H1 (cell line): ENCODE data around the gene GPR42. TPM values are rescaled to one million over a fixed set of nuclear protein-coding genes. Genes with fewer than 3 reads are reported as not detected.

Experiments
- CTCF ChIA-PET: fragments of 300-600 bp; sonication (Branson Sonifier 250); formaldehyde crosslinking; loops from one replicate; lab custom pipeline; 2021; ENCODE audit not compliant: partially characterized antibody; lab: Charles Lee
- POLR2A ChIA-PET: fragments of 300-600 bp; sonication (Branson Sonifier 250); formaldehyde crosslinking; loops from one replicate; lab custom pipeline; 2021; ENCODE audit warnings: inconsistent platforms; ENCODE audit not compliant: partially characterized antibody; lab: Charles Lee
- DNase-seq, 2 experiments: peaks; one replicate each; pipeline versions ENCODE4 v3.0.0 to v3.0.0-alpha.2; 2010 to 2022; ENCODE audit warnings: low spot score in 2 of 2, low read depth in 1 of 2, mixed read lengths in 1 of 2
- FAIRE-seq: peaks from 2 replicates; lab custom pipeline; 2011; peaks lifted over from hg19 to GRCh38; lab: Jason Lieb, UNC
- H2AFZ ChIP-seq: 2 replicates; pipeline ENCODE4 v1.8.1; 2012; ENCODE audit warnings: low read length, inconsistent platforms
- H2AK5ac ChIP-seq: 2 replicates; pipeline ENCODE4 v1.6.1; 2013; ENCODE audit warnings: low read depth, low read length
- H2BK120ac ChIP-seq: replicated peaks from 2 replicates; pipeline ENCODE3; 2013; ENCODE audit warnings: low read depth, low read length, inconsistent platforms
- H2BK12ac ChIP-seq: 2 replicates; pipeline ENCODE4 v1.6.1; 2013; ENCODE audit warnings: low read depth, low read length
- H2BK15ac ChIP-seq: 2 replicates; pipeline ENCODE4 v1.6.1; 2013; ENCODE audit warnings: low read length
- H2BK20ac ChIP-seq: 2 replicates; pipeline ENCODE4 v1.6.1; 2013; ENCODE audit warnings: low read length
- H2BK5ac ChIP-seq: 2 replicates; pipeline ENCODE4 v1.6.1; 2013; ENCODE audit warnings: low read depth, low read length
- H3K14ac ChIP-seq: 2 replicates; pipeline ENCODE4 v1.6.1; 2013; ENCODE audit warnings: inconsistent platforms; ENCODE audit not compliant: insufficient read length
- H3K18ac ChIP-seq: 2 replicates; pipeline ENCODE4 v1.6.1; 2013; ENCODE audit warnings: low read length; ENCODE audit errors: extremely low read depth
- H3K23ac ChIP-seq: 2 replicates; pipeline ENCODE4 v1.6.1; 2013; ENCODE audit warnings: inconsistent platforms; ENCODE audit not compliant: insufficient read length
- H3K23me2 ChIP-seq: 2 replicates; pipeline ENCODE4 v1.6.1; 2013; ENCODE audit warnings: low read depth, low read length
- H3K27ac ChIP-seq: 2 replicates; pipeline ENCODE4 v1.6.1; 2011; ENCODE audit warnings: low read depth, low read length, inconsistent platforms
- H3K27me3 ChIP-seq, 4 experiments: replicated peaks in 1 of 4; 1 replicate in 1 of 4; 2 replicates in 3 of 4; pipeline versions ENCODE4 v1.6.1 to v1.8.1; 2011 to 2013; ENCODE audit warnings: low read length in 3 of 4, mild to moderate bottlenecking in 3 of 4, inconsistent platforms in 2 of 4, mixed read lengths in 2 of 4, moderate library complexity in 1 of 4; ENCODE audit not compliant: control insufficient read depth in 3 of 4, insufficient read depth in 3 of 4; ENCODE audit errors: extremely low read depth in 1 of 4
- H3K36me3 ChIP-seq, 4 experiments: 2 replicates each; pipeline versions ENCODE4 v1.6.1 to v1.8.1; 2011 to 2013; ENCODE audit warnings: mild to moderate bottlenecking in 4 of 4, low read length in 3 of 4, moderate library complexity in 2 of 4, control low read depth in 1 of 4, inconsistent platforms in 1 of 4; ENCODE audit not compliant: insufficient read depth in 4 of 4, control insufficient read depth in 2 of 4
- H3K4ac ChIP-seq: replicated peaks from 2 replicates; pipeline ENCODE3; 2013; ENCODE audit warnings: low read length, low read depth, mixed read lengths, inconsistent platforms; ENCODE audit not compliant: insufficient read length
- H3K4me1 ChIP-seq, 4 experiments: replicated peaks in 1 of 4; 1 replicate in 1 of 4; 2 replicates in 3 of 4; pipeline versions ENCODE4 v1.6.1 to v1.8.1; 2011 to 2013; ENCODE audit warnings: low read length in 3 of 4, inconsistent platforms in 2 of 4, mixed read lengths in 1 of 4; ENCODE audit not compliant: insufficient read depth in 4 of 4, control insufficient read depth in 3 of 4
- H3K4me2 ChIP-seq, 2 experiments: 2 replicates each; pipeline versions ENCODE4 v1.6.1 to v1.8.1; 2011 to 2013; ENCODE audit warnings: low read depth in 2 of 2, low read length in 2 of 2, control low read depth in 1 of 2, inconsistent platforms in 1 of 2, mild to moderate bottlenecking in 1 of 2; ENCODE audit not compliant: insufficient read depth in 1 of 2
- H3K4me3 ChIP-seq, 4 experiments: fragments of 200-600, 300-600 bp in 1 of 4; sonication (generic), shearing (Covaris generic), sonication (Bioruptor Twin) in 1 of 4; 2 replicates each; pipeline versions ENCODE4 v1.5.1 to v1.8.1; 2011 to 2016; ENCODE audit warnings: low read length in 4 of 4, low read depth in 3 of 4, control low read depth in 2 of 4, inconsistent platforms in 2 of 4, mild to moderate bottlenecking in 2 of 4, mixed read lengths in 1 of 4, moderate library complexity in 1 of 4; ENCODE audit not compliant: insufficient read depth in 2 of 4; ENCODE audit errors: extremely low read depth in 1 of 4
- H3K56ac ChIP-seq: replicated peaks from 2 replicates; pipeline ENCODE3; 2013; ENCODE audit warnings: low read depth, mild to moderate bottlenecking, mixed read lengths, low read length, inconsistent platforms; ENCODE audit not compliant: insufficient read length
- H3K79me1 ChIP-seq: 2 replicates; pipeline ENCODE4 v1.6.1; 2013; ENCODE audit warnings: low read depth, low read length, control low read depth
- H3K79me2 ChIP-seq, 2 experiments: 2 replicates each; pipeline versions ENCODE4 v1.6.1 to v1.8.1; 2012 to 2013; ENCODE audit warnings: low read length in 2 of 2, mild to moderate bottlenecking in 2 of 2, inconsistent platforms in 1 of 2; ENCODE audit not compliant: insufficient read depth in 2 of 2, control insufficient read depth in 1 of 2
- H3K9ac ChIP-seq, 4 experiments: replicated peaks in 1 of 4; 1 replicate in 1 of 4; 2 replicates in 3 of 4; pipeline versions ENCODE4 v1.6.1 to v1.8.1; 2011 to 2013; ENCODE audit warnings: low read depth in 3 of 4, low read length in 3 of 4, control low read depth in 2 of 4, mild to moderate bottlenecking in 2 of 4, moderate library complexity in 2 of 4, inconsistent platforms in 1 of 4; ENCODE audit errors: extremely low read depth in 1 of 4
- H3K9me3 ChIP-seq, 2 experiments: 2 replicates each; pipeline versions ENCODE4 v1.6.1 to v1.8.1; 2012 to 2013; ENCODE audit warnings: mild to moderate bottlenecking in 2 of 2, moderate library complexity in 2 of 2, control low read depth in 1 of 2, inconsistent platforms in 1 of 2, low read depth in 1 of 2, low read length in 1 of 2, mixed read lengths in 1 of 2; ENCODE audit not compliant: insufficient read depth in 2 of 2
- H4K20me1 ChIP-seq, 2 experiments: replicated peaks in 1 of 2; 2 replicates each; pipeline versions ENCODE3 to v1.8.1; 2011 to 2013; ENCODE audit warnings: inconsistent platforms in 2 of 2, low read length in 2 of 2, mild to moderate bottlenecking in 1 of 2; ENCODE audit not compliant: insufficient read depth in 2 of 2, control insufficient read depth in 1 of 2
- H4K5ac ChIP-seq: 2 replicates; pipeline ENCODE4 v1.6.1; 2013; ENCODE audit warnings: low read length, low read depth, mixed read lengths, inconsistent platforms; ENCODE audit not compliant: insufficient read length
- H4K8ac ChIP-seq: 2 replicates; pipeline ENCODE4 v1.8.0; 2013; ENCODE audit warnings: mild to moderate bottlenecking, moderate library complexity, low read length, inconsistent platforms; ENCODE audit not compliant: insufficient read depth; ENCODE audit errors: extremely low read depth
- H4K91ac ChIP-seq: replicated peaks from 2 replicates; pipeline ENCODE3; 2013; ENCODE audit warnings: low read length, mixed read lengths, inconsistent platforms; ENCODE audit not compliant: insufficient read length
- SIN3A ChIP-seq, 2 experiments: IDR thresholded peaks in 1 of 2; conservative IDR thresholded peaks in 1 of 2; 2 replicates each; pipeline ENCODE4 v1.6.1; 2011 to 2012; ENCODE audit warnings: low read length in 2 of 2, improper control_type of control experiment in 1 of 2, low read depth in 1 of 2, mild to moderate bottlenecking in 1 of 2
- WGBS, 2 experiments: shearing (Covaris generic) in 1 of 2; methylation state at CpG; one replicate each; pipeline versions ENCODE4 v1.1.6 to v1.1.7; 2013 to 2015; ENCODE audit warnings: low lambda C conversion rate in 2 of 2, mixed read lengths in 2 of 2, inconsistent platforms in 1 of 2, low coverage in 1 of 2, missing lambda C conversion rate in 1 of 2; ENCODE audit not compliant: insufficient replicate concordance in 2 of 2, insufficient coverage in 1 of 2, insufficient read length in 1 of 2; ENCODE audit errors: extremely low coverage in 1 of 2, missing lambda C conversion rate in 1 of 2; 5-methylcytosine and 5-hydroxymethylcytosine counted together
- polyA plus RNA-seq, 7 experiments: library from polyadenylated mRNA; depleted of rRNA in 3 of 7; stranded (reverse) in 5 of 7; unstranded in 2 of 7; fragments of >200 nt in 5 of 7; fragments of 200-250 nt in 2 of 7; gene quantifications; 1 replicate in 5 of 7; 2 replicates in 1 of 7; 4 replicates in 1 of 7; pipeline versions ENCODE4 v1.2.1 to v1.2.3, GENCODE V29; 2011 to 2013; ENCODE audit warnings: missing spikeins in 2 of 7, mixed read lengths in 2 of 7
- total RNA-seq: library from RNA; stranded (reverse); fragmentation: NEBNext Ultra II Directional; extraction: Animal tissue kit (Norgen Biotek cat#: 25700); gene quantifications from 2 replicates; pipeline ENCODE4 v1.2.1, GENCODE V29; 2021

The GPR42 gene
- total and polyA plus RNA-seq, 2 of the 8 experiments (the other 6 are each of a cell fraction or from before 2014, with no cell fraction given), result not detected

- no peak for FAIRE-seq
- no peaks in the 10 kb centered on the region for H3K23me2 ChIP-seq
- WGBS, 2 experiments, result 83% methylated on average over 7 of the region's 7 CpGs; no CpG with 5 or more reads in 1 of the 2 experiments
- TF ChIP-seq SIN3A (conservative IDR thresholded peaks at IDR 0.05 in 1 of 2, IDR thresholded peaks at IDR 0.05 in 1 of 2; ENCODE audit: low read depth in 1 of 2, low read length in 2 of 2), result no peak
These were observed 47.1 kb downstream of the GPR42 start for GRCh38 chr19:35417713-35418534.

More at GRCh38 chr19:35417713-35418534, 47.1 kb downstream of the GPR42 start:
- H3K9me3 ChIP-seq, result no peaks in the 10 kb centered on the region
- no peaks in the 10 kb centered on the region for H3K36me3 ChIP-seq
- no peaks in the 10 kb centered on the region for H3K79me2 ChIP-seq
- no peak overlapping the region for H3K4me3 ChIP-seq
- no peak overlapping the region for H3K18ac ChIP-seq
- no peak overlapping the region for H3K27ac ChIP-seq
- H2BK120ac ChIP-seq, result no peak overlapping the region
- no peak overlapping the region for H3K14ac ChIP-seq
- no peak overlapping the region for H2BK15ac ChIP-seq
- H2BK12ac ChIP-seq, result no peak overlapping the region
- H2BK5ac ChIP-seq, result no peak overlapping the region
- H2AK5ac ChIP-seq, result no peak overlapping the region
- H3K4ac ChIP-seq, result no peak overlapping the region
- H3K4me2 ChIP-seq, result no peak overlapping the region
- H3K23ac ChIP-seq, result no peak overlapping the region
- H4K91ac ChIP-seq, result no peak overlapping the region
- H3K79me1 ChIP-seq, result no peaks in the 10 kb centered on the region
- ChIA-PET POLR2A (no interaction called here), CTCF (interaction anchor here (0.6 to 4.6 kb wide), 6 partner anchors 9 to 80 kb away, joined by 3 to 18 read pairs (median 3); no protein-coding TSS in a partner anchor)
- H4K8ac ChIP-seq, result no peak overlapping the region
- no peak overlapping the region for H2BK20ac ChIP-seq
- no peaks in the 10 kb centered on the region for H3K27me3 ChIP-seq
- no peak overlapping the region for H3K56ac ChIP-seq
- H4K5ac ChIP-seq, result no peak overlapping the region
- H3K4me1 ChIP-seq, result no peaks in the 10 kb centered on the region
- DNase-seq, result no peak
- H3K9ac ChIP-seq, result no peak overlapping the region
- no peaks in the 10 kb centered on the region for H4K20me1 ChIP-seq
- H2AFZ ChIP-seq, result no peak overlapping the region
